Prostate gland (tissue), 2 donors: ENCODE data around the gene TM4SF20. TPM values are rescaled to one million over a fixed set of nuclear protein-coding genes. Genes with fewer than 3 reads are reported as not detected.

Source experiments
- DNase-seq: peaks from one replicate; pipeline ENCODE4 v3.0.0-alpha.2; 2019; ENCODE audit warnings: low spot score
- H3K27ac ChIP-seq, 2 donors: fragments of 200-600 bp; sonication (generic); 2 replicates each; pipeline ENCODE4 v1.5.1; 2017 to 2019
- H3K27me3 ChIP-seq: fragments of 200-600 bp; sonication (generic); replicated peaks from 2 replicates; pipeline ENCODE4 v1.5.1; 2019; ENCODE audit not compliant: insufficient read depth
- H3K36me3 ChIP-seq, 2 donors: fragments of 200-600 bp; sonication (generic); 1 replicate in 1 of 2; 2 replicates in 1 of 2; pipeline versions ENCODE4 v1.5.1 to v1.8.1; 2017 to 2019
- H3K4me1 ChIP-seq: fragments of 200-600 bp; sonication (generic); replicated peaks from 2 replicates; pipeline ENCODE4 v1.5.1; 2019
- H3K4me3 ChIP-seq, 2 donors: fragments of 200-600 bp; sonication (generic); 2 replicates each; pipeline ENCODE4 v1.5.1; 2017 to 2019
- H3K9me3 ChIP-seq: fragments of 200-600 bp; sonication (generic); 2 replicates; pipeline ENCODE4 v1.5.1; 2017
- POLR2A ChIP-seq: fragments of 450-650 bp; IDR thresholded peaks from one replicate; pipeline ENCODE4 v1.6.1; 2016; ENCODE audit warnings: antibody characterized with exemption, mild to moderate bottlenecking
- POLR2AphosphoS5 ChIP-seq: sonication (generic); formaldehyde crosslinking; IDR thresholded peaks from one replicate; pipeline ENCODE4 v1.6.1; 2017; ENCODE audit warnings: antibody characterized with exemption
- WGBS: methylation state at CpG from one replicate; pipeline ENCODE4 v1.1.5; 2018; 5-methylcytosine and 5-hydroxymethylcytosine counted together
- intact Hi-C: fragments of 100-400 bp; cut with DNase I; formaldehyde crosslinking; loops from one replicate; pipeline ENCODE4 v1.14.2; 2022
- total RNA-seq, 2 donors: library from RNA; depleted of rRNA; stranded (reverse); fragments of >200 nt; gene quantifications; one replicate each; pipeline ENCODE4 v1.1.0, GENCODE V29; 2016
- TF ChIP-seq, protein P1 (sequence below), 4 experiments: fragments of 200-600 bp in 2 of 4; fragments of 450-650 bp in 2 of 4; sonication (generic) in 2 of 4; IDR thresholded peaks; 1 replicate in 3 of 4; 2 replicates in 1 of 4; pipeline ENCODE4 v1.5.1; 2016 to 2019; ENCODE audit warnings: antibody characterized with exemption in 4 of 4, mild to moderate bottlenecking in 2 of 4, moderate library complexity in 2 of 4

Gene TM4SF20
- total RNA-seq, 2 donors from 2014 or later: not detected

GRCh38 chr2:227395556-227395955 lies 16.4 kb upstream of the TM4SF20 start:
- intact Hi-C loops: no loop called here
- Histone ChIP-seq H3K27me3 (no peaks in the 10 kb centered on the region), H3K27ac (no peak overlapping the region), H3K9me3 (no peaks in the 10 kb centered on the region), H3K4me3 (no peak overlapping the region), H3K4me1 (no peaks in the 10 kb centered on the region), H3K36me3 (no peaks in the 10 kb centered on the region)
- WGBS: 56% methylated on average over 1 of the region's 1 CpG
- DNase-seq: no peak
- TF ChIP-seq POLR2A (no peak), POLR2AphosphoS5 (no peak)
- TF ChIP-seq, protein P1, sequence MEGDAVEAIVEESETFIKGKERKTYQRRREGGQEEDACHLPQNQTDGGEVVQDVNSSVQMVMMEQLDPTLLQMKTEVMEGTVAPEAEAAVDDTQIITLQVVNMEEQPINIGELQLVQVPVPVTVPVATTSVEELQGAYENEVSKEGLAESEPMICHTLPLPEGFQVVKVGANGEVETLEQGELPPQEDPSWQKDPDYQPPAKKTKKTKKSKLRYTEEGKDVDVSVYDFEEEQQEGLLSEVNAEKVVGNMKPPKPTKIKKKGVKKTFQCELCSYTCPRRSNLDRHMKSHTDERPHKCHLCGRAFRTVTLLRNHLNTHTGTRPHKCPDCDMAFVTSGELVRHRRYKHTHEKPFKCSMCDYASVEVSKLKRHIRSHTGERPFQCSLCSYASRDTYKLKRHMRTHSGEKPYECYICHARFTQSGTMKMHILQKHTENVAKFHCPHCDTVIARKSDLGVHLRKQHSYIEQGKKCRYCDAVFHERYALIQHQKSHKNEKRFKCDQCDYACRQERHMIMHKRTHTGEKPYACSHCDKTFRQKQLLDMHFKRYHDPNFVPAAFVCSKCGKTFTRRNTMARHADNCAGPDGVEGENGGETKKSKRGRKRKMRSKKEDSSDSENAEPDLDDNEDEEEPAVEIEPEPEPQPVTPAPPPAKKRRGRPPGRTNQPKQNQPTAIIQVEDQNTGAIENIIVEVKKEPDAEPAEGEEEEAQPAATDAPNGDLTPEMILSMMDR (IDR thresholded peaks at IDR 0.05): no peak

DNA sequence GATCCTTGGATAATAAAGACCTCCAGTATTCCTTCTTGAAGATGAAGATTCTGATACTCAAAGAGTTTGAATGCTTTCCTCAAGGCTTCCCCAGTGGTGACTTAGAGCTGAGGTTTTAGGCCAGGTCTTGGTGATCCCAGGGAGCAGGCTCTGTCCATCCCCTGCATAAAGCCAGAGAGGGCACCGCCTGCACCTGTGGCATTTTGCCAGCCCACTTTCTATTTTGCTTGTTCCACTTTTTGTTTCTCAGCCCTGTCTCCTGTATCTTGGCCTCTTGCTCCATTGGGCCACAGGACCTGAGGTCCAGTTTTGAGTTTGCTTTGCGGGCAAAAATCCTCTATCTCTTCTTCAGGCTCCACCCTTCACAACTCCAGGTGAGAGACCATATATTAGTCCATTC lies 15.3 kb upstream of the TM4SF20 start:
- WGBS: 82% methylated on average over 2 of the region's 2 CpGs
- Histone ChIP-seq H3K36me3 (no peaks in the 10 kb centered on the region), H3K4me3 (no peak overlapping the region), H3K4me1 (no peaks in the 10 kb centered on the region), H3K27me3 (no peaks in the 10 kb centered on the region), H3K9me3 (no peaks in the 10 kb centered on the region), H3K27ac (no peak overlapping the region)
- TF ChIP-seq POLR2AphosphoS5: no peak
- TF ChIP-seq, protein P1 (IDR thresholded peaks at IDR 0.05): no peak
- TF ChIP-seq POLR2A: no peak
- intact Hi-C loops: no loop called here
- no peak for DNase-seq

DNA sequence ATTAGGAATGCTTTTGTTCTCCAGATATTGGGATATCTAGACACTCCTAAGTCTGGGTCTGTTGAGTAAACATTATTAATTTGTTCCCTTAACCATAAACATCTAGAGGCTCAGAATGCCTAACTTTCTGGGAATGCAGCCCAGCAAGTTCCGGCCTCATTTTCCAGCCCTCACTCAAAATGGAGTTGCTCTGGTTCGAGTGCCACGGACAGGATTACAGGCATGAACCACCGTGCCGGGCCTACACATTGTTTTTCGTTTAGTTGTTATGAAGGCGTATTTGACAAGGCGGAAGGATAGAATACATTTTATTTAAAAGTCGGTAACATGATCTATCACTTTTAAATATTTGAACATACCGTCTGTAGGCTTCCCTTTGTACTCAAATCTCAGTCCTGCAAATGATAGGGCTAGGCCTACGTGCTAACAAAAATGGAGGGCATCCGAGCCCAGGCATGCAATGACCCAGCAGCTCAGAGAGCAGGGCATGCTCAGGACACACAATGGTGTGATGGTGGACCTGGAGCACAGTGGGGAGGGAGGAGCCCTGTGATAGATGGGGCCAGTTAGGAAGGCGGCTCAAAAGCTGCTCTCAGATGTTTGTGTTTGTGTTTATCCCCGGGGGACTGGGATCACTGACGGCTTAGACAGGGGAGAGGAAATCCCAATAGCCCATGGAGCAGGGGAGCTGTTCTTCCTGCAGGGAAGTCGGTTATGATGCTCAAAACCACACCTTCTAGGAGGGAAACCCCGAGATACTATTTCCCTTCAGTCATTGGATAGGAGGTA lies 11.6 kb upstream of the TM4SF20 start:
- no peaks in the 10 kb centered on the region for H3K9me3 ChIP-seq
- intact Hi-C loops: no loop called here
- H3K4me1 ChIP-seq: no peaks in the 10 kb centered on the region
- TF ChIP-seq, protein P1 (IDR thresholded peaks at IDR 0.05): no peak
- TF ChIP-seq POLR2AphosphoS5 (no peak), POLR2A (no peak)
- H3K4me3 ChIP-seq: no peak overlapping the region
- no peak overlapping the region for H3K27ac ChIP-seq
- no peaks in the 10 kb centered on the region for H3K36me3 ChIP-seq
- WGBS: 80% methylated on average over 17 of the region's 17 CpGs
- no peak for DNase-seq
- H3K27me3 ChIP-seq: no peaks in the 10 kb centered on the region

GRCh38 chr2:227389661-227390060 lies 10.6 kb upstream of the TM4SF20 start:
- Histone ChIP-seq H3K4me3 (no peak overlapping the region), H3K9me3 (no peaks in the 10 kb centered on the region), H3K27ac (no peak overlapping the region), H3K36me3 (no peaks in the 10 kb centered on the region), H3K27me3 (no peaks in the 10 kb centered on the region), H3K4me1 (no peaks in the 10 kb centered on the region)
- 92% methylated on average over 7 of the region's 7 CpGs for WGBS
- intact Hi-C loops: no loop called here
- no peak for DNase-seq
- no peak for TF ChIP-seq POLR2A

DNA sequence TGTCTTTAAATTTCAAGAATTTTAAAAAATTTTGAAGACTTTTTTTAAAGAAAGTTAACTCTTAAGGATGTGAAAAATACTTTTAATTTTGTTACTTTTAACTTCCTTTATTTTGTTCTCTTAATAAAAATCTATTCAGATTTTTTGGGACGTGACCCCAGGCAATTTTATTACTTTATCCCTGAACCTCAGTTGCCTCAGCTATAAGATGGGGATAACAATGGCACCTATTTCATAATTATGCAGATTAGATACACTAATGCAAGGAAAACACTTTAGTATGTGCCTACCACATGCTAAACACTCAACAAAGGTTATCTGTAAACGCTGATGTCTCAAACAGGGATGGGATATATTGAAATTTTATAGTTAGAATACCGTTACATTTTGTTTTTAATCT lies 10.1 kb upstream of the TM4SF20 start:
- Histone ChIP-seq H3K4me3 (no peak overlapping the region), H3K27me3 (no peaks in the 10 kb centered on the region), H3K27ac (no peak overlapping the region), H3K36me3 (no peaks in the 10 kb centered on the region), H3K4me1 (no peaks in the 10 kb centered on the region), H3K9me3 (no peaks in the 10 kb centered on the region)
- intact Hi-C loops: no loop called here
- DNase-seq: no peak
- 85% methylated on average over 3 of the region's 3 CpGs for WGBS
- TF ChIP-seq POLR2AphosphoS5 (no peak), POLR2A (no peak)
- TF ChIP-seq, protein P1 (IDR thresholded peaks at IDR 0.05): no peak
